Lung (tissue), 12 donors: ENCODE results near the gene ATXN1. TPM values are rescaled to one million over a fixed set of nuclear protein-coding genes. Genes with fewer than 3 reads are reported as not detected.

ENCODE experiments used
- ATAC-seq: fragments of 200-7000 bp; cut with Tn5 transposase; one replicate; pipeline ENCODE4 v1.9.1; 2020; ENCODE audit warnings: moderate number of reproducible peaks; ENCODE audit not compliant: insufficient read depth, low FRiP score
- DNase-seq, 3 donors: peaks; one replicate each; pipeline ENCODE4 v3.0.0-alpha.2; 2013 to 2017
- H3K27ac ChIP-seq, 2 donors: one replicate each; pipeline ENCODE4 v1.5.1; 2013; ENCODE audit warnings: mild to moderate bottlenecking in 2 of 2, moderate library complexity in 2 of 2, control low read depth in 1 of 2, inconsistent platforms in 1 of 2, low read depth in 1 of 2, low read length in 1 of 2
- H3K27me3 ChIP-seq, 3 donors: one replicate each; pipeline ENCODE4 v1.5.1; 2013; ENCODE audit warnings: low read length in 2 of 3; ENCODE audit not compliant: control insufficient read depth in 3 of 3, insufficient read depth in 3 of 3
- H3K36me3 ChIP-seq, 4 donors: one replicate each; pipeline ENCODE4 v1.5.1; 2013; ENCODE audit warnings: low read length in 4 of 4, mild to moderate bottlenecking in 1 of 4, moderate library complexity in 1 of 4; ENCODE audit not compliant: control insufficient read depth in 4 of 4, insufficient read depth in 4 of 4
- H3K4me1 ChIP-seq, 5 donors: one replicate each; pipeline ENCODE4 v1.5.1; 2013; ENCODE audit warnings: low read length in 5 of 5, mild to moderate bottlenecking in 2 of 5, moderate library complexity in 1 of 5; ENCODE audit not compliant: control insufficient read depth in 5 of 5, insufficient read depth in 5 of 5
- H3K4me3 ChIP-seq: one replicate; pipeline ENCODE4 v1.5.1; 2013; ENCODE audit warnings: mild to moderate bottlenecking, control low read depth, moderate library complexity
- H3K9ac ChIP-seq, 2 donors: one replicate each; pipeline ENCODE4 v1.5.1; 2013; ENCODE audit warnings: low read length in 2 of 2, control low read depth in 1 of 2; ENCODE audit not compliant: insufficient read depth in 1 of 2
- H3K9me3 ChIP-seq, 4 donors: one replicate each; pipeline ENCODE4 v1.5.1; 2013; ENCODE audit warnings: low read length in 3 of 4, mild to moderate bottlenecking in 1 of 4, moderate library complexity in 1 of 4; ENCODE audit not compliant: control insufficient read depth in 4 of 4, insufficient read depth in 3 of 4
- WGBS, 2 donors: extraction: QIAGEN DNeasy Blood & Tissue Kit; methylation state at CpG; one replicate each; pipeline ENCODE4 v1.1.7; 2013; 5-methylcytosine and 5-hydroxymethylcytosine counted together
- polyA plus RNA-seq, 2 donors: library from polyadenylated mRNA; stranded (reverse); fragments of 200-250 nt; gene quantifications; one replicate each; pipeline ENCODE4 v1.2.1, GENCODE V29; 2013
- total RNA-seq, 2 donors: library from RNA; depleted of rRNA in 1 of 2; stranded (reverse); fragments of >200 nt in 1 of 2; gene quantifications; one replicate each; pipeline ENCODE4 v1.2.1, GENCODE V29; 2014 to 2021
- TF ChIP-seq, protein P1 (sequence below): IDR thresholded peaks from 2 replicates; pipeline ENCODE4 v1.5.1; 2012; ENCODE audit warnings: mild to moderate bottlenecking; ENCODE audit errors: control extremely low read depth, extremely low read depth
- donor health status: control.
- donor health status: control.
- donor health status: Bipolar disorder and iron deficiency.
- donor health status: healthy.
- donor health status: DM: yes; HTN: yes; CAD: no.

The ATXN1 gene
- total and polyA plus RNA-seq, 4 donors = 9.7 to 108 (median 34.9) TPM

DNA sequence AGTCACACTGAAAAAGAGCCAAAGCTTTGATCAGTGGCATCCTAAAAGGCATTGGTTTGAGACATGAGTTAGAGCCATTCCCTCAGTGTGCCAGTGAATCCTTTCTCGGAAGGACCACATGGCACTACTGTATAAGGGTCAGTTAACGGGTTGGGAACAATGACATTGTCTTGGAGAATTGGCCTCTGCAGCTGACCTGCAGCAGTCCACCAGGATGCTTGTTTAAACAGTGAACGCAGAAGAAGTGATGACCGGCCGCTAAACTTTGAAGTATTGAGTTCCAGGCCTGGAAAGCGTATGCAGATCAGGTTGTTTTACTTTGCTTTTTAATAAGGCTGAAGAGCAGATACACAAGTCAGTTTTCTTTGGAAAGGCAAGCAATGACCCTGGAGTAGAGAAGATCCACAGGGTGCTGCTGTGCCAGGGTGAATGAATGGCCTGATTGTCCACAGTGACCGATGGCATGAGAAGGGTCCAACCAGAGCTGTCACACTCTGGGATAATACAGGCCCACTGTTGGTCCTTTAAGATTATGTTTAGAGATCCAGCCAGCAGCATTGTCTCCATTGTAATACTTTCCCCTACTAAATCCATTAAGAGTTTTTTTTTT is 465.1 kb downstream of the ATXN1 start:
- Histone ChIP-seq H3K9ac (no peak overlapping the region), H3K4me3 (no peak overlapping the region), H3K27ac (no peak overlapping the region), H3K9me3 (no peaks in the 10 kb centered on the region), H3K36me3 (peaks cover 0 to 11% (median 0%) of the 10 kb centered on the region in 4 donors), H3K27me3 (no peaks in the 10 kb centered on the region), H3K4me1 (no peaks in the 10 kb centered on the region)
- WGBS, 2 donors = 96 to 97% methylated on average over 7 of the region's 7 CpGs
- TF ChIP-seq, protein P1, sequence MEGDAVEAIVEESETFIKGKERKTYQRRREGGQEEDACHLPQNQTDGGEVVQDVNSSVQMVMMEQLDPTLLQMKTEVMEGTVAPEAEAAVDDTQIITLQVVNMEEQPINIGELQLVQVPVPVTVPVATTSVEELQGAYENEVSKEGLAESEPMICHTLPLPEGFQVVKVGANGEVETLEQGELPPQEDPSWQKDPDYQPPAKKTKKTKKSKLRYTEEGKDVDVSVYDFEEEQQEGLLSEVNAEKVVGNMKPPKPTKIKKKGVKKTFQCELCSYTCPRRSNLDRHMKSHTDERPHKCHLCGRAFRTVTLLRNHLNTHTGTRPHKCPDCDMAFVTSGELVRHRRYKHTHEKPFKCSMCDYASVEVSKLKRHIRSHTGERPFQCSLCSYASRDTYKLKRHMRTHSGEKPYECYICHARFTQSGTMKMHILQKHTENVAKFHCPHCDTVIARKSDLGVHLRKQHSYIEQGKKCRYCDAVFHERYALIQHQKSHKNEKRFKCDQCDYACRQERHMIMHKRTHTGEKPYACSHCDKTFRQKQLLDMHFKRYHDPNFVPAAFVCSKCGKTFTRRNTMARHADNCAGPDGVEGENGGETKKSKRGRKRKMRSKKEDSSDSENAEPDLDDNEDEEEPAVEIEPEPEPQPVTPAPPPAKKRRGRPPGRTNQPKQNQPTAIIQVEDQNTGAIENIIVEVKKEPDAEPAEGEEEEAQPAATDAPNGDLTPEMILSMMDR = no peak
- no peak for ATAC-seq
- DNase-seq = no peak

DNA sequence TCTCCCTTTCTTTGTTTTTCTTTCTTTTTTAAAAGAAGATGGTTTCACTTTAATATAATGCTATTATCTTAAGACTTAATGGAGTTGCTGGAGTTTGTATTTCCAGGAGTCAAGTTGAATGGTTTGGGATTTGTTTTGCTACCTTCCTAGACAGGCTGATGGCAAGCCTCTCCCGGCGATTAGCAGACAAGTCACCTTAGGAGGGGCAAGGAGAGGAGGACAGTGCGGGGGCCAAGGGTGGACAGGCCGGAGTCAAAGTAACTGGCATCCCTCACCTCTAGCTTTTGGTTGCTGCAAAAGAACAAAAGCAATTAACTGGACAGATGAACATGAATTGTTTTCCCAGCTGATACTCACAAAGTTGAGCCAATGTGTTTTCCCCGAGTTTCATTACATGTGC is 465.8 kb downstream of the ATXN1 start:
- TF ChIP-seq, protein P1 = no peak
- Histone ChIP-seq H3K36me3 (peaks cover 0 to 11% (median 0%) of the 10 kb centered on the region in 4 donors), H3K27me3 (no peaks in the 10 kb centered on the region), H3K4me3 (no peak overlapping the region), H3K9me3 (no peaks in the 10 kb centered on the region), H3K4me1 (no peaks in the 10 kb centered on the region), H3K9ac (no peak overlapping the region), H3K27ac (no peak overlapping the region)
- no peak for DNase-seq
- WGBS, 2 donors = 91 to 96% methylated on average over 5 of the region's 5 CpGs
- no peak for ATAC-seq

DNA sequence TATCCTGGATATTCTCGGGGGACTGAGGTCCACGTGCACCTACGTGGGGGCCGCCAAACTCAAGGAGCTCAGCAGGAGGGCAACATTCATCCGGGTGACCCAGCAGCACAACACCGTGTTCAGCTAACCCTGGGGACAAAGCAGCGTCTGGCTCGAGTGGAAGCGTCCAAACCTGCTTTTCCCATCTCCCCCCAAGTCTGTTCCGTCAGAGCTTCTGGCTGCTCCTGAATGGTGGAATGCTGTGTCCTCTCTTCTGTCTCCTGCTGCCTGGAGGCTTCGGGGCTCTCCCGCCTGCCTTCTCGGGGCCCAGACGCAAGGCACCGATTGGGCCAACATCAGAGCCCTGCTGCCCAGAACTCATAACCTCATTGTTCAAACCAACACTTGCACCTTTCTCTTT is 466.2 kb downstream of the ATXN1 start:
- DNase-seq = no peak
- no peak for ATAC-seq
- WGBS, 2 donors = 93% methylated on average over 15 of the region's 15 CpGs
- Histone ChIP-seq H3K4me3 (no peak overlapping the region), H3K9ac (no peak overlapping the region), H3K27ac (no peak overlapping the region), H3K4me1 (no peaks in the 10 kb centered on the region), H3K9me3 (no peaks in the 10 kb centered on the region), H3K27me3 (no peaks in the 10 kb centered on the region), H3K36me3 (peaks cover 0 to 11% (median 0%) of the 10 kb centered on the region in 4 donors)
- TF ChIP-seq, protein P1 = no peak

DNA sequence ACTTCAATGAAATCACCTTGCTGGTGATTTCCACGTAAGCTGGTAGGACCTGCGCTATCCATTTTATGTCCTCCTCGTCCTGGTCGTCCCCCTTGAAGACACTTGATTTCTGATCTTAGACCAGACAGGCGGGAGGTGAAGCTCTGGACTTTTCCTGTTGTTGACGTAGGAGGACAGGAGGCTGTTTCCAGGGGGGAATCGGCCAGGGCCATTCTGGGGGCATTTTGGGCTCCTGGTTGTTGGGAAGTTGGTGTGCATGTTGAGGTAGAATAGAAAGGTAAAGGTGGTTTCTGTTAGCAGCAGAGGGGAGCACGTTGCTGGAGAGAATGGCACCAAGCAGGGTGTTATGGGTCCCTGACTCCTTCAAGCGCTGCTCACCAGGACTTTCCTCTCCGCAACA is 466.9 kb downstream of the ATXN1 start:
- H3K27ac ChIP-seq = no peak overlapping the region
- DNase-seq = no peak
- no peak for ATAC-seq
- WGBS, 2 donors = 93 to 95% methylated on average over 10 of the region's 10 CpGs
- H3K27me3 ChIP-seq = no peaks in the 10 kb centered on the region
- H3K36me3 ChIP-seq = peaks cover 0 to 11% (median 0%) of the 10 kb centered on the region in 4 donors
- H3K9ac ChIP-seq = no peak overlapping the region
- H3K4me3 ChIP-seq = no peak overlapping the region
- no peaks in the 10 kb centered on the region for H3K4me1 ChIP-seq
- H3K9me3 ChIP-seq = no peaks in the 10 kb centered on the region
- TF ChIP-seq, protein P1 = no peak
